ENCODE results near the gene RBKS.

The RBKS gene

GRCh38 chr2:27890146-27890923 is at the start of gene RBKS, which contains the start of gene BABAM2:
RBKS (minus strand) TSS chr2:27890387; CDS start chr2:27890345, 42 bp downstream.
BABAM2 (plus strand) TSS chr2:27890729; CDS start chr2:27894557, 3,828 bp downstream.
- peak; percentile 92 for DNase-seq

DNA sequence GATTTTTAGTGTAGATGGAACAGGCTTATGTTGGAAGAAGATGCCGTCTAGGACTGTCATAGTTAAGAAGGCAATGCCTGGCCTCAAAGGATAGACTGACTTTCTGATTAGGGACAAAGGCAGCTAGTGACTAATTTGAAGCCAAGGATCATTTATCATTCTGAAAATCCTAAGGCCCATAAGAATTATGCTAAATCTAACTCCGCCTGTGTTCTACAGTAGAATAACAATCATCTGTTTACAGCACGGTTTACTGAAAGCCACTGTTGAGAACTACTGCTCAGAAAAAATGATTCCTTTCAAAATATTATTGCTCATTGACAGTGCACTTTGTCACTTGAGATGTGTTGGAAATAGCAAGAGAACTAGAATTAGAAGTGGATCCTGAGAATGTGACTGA is 44.8 kb upstream of the RBKS start:
- DNase-seq: no peak

- DNase-seq: no peak
Observed at GRCh38 chr2:27932396-27932795, 42.2 kb upstream of the RBKS start.

DNA sequence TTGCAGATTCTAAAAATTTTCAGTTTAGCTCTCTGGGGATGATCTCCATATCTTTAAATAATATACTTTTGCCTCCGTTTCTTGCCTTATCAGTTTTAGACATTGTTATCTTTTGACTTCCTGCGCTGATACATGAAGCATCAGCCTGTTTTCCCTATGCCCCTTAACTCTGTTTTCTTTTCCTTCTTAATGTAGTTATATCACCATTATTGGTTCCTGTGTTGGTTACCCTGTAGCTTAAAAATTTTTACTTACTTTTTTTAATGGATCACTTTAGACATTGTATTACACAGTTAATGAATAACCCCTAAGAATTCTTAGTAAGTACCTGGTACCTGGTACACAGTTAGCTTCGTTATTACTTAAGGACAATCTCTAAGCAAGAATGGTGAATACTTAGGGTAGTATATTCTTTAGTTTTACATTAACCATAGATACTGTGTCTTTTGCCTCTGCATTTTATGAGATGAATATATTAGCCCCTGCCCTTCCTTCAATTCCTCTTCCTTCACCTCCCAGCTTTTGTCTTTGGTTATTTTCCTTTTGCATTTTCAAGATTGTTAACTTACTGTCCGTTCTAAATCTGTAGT is 41.3 kb upstream of the RBKS start:
- no peak for DNase-seq

DNA sequence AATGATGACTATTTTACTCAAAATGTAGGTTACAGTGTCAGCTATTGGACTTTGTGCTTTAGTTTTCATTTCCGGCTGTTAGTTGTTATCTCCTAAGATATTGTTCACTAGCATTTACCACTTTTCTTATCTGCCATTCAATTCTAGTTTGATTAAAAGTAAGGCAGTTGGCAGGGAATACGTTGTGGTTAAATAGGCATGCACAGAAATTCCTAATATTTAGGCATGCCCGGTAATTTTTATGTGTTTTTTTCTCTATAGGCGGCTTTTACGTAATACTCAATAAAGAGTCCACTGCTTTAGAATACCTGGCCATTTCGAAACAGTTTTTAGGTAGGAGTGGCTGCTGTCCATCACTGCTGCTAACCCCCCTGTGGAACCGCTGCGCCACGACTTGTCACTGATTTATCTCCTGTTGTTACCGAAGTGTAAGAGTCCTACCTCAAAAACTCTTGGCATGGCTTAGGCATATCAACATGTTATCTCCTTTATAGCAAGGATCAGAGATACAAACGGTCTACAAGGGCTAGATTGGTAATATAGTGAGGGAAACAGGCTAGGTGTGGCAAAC is 39.8 kb upstream of the RBKS start:
- no peak for DNase-seq

- no peak for DNase-seq
Observed at GRCh38 chr2:27925766-27926472, 35.7 kb upstream of the RBKS start.

GRCh38 chr2:27922842-27923241 is 32.7 kb upstream of the RBKS start:
- no peak for DNase-seq

GRCh38 chr2:27921880-27922547 is 31.8 kb upstream of the RBKS start:
- no peak for DNase-seq

DNA sequence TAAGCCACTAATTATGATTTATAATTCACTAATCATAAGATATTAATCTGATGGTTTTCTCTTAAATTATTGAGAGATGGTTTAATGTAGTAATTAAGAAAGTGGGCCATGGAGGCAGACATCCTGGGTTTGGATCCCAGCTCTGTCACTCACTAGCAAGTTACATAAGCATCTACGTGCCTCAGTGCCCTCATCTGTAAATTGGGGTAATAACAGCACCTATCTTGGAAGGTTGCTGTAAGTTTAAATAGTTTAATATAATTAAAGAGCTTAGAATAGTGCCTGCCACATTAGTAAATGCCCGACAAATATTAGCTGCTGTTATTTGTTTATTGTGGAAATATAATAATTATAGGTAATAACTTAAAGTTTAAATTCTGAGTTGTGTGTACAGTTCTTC is 31.2 kb upstream of the RBKS start:
- DNase-seq: no peak

DNA sequence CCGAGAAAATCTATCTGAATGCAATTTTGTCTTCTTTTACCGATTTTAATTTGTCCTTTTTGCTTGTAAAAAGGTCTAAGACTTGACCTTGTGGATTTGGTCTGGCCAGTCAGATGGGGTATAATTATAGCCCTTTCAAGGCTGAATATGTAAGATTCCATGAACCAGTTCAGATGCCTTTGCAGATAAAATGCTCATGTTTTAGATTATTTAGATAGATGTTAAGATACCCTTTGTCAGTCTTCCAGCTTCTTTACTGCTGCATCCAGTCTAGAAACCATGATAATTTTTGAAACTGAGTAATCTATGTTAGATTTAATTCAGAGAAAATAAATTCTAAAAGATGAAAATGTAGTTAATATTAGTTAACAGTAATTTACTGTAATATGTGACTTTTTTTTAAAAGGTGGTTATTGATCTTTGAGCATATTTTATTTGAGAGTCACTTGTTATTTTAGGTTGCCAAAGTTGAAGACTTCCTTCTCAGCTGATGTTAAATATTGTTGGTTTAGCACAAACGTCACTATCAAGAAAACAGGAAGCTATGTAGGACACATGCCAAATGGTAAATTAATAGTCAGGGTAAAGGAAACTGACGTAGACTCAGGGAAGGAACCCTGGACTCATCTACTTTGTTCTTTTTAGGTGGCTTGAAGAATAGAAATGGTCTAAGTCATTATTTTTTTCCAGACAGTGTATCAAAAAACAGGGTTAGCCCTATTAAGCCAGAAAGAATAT is 30.1 kb upstream of the RBKS start:
- no peak for DNase-seq

DNA sequence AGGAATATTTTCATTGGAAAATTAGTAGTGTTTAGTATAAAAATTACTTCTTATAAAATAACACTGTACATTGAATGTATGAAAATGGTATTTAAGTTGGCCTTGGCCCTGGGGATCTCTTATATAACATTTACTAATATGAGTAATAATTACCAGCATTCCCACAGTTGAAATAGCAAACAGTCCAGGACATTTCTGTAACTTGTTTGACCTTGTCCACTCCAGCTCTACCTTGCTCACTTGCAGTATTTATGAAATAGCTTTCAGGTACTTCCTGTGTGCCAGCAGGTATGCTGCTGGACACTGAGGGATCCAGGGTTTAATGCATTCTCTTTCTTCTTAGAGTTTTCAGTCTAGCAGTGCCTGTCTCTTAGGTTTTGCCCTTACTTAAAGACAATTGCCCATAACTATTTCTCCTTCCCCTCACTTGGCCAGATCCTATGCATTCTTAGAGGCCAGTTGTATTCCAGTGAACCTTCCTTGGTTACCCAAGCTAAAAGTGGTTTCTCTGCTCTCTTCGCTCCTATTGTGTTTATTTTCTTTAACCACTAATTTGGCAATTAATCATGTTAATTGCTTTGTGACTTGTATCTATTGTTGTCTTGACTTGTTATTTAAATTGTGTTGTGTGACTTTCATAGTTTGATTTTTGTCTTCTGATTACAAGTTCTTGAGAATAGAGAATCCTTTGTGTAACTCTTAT is 26.3 kb upstream of the RBKS start:
- no peak for DNase-seq

- no peak for DNase-seq
Observed at GRCh38 chr2:27915874-27916273, 25.7 kb upstream of the RBKS start.

GRCh38 chr2:27915191-27915590 is 25.0 kb upstream of the RBKS start:
- no peak for DNase-seq

DNA sequence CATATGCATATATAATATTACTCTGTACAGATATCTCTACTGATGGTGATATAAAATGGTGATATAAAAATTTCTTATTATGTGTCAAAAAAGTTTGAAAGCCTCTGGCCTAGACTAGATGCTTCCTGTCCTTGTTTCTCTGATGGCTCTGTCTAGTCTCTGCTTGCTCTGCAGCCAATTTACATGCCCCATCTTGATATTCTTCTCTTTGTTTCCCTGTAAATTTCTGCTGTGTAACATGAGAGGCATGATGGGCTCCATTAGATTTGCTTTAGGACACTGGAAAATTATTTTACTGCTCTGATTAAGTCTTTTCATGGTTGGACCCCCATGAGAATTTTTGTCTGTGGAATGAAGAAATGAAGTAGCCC is 24.6 kb upstream of the RBKS start:
- no peak for DNase-seq

- no peak for DNase-seq
Observed at GRCh38 chr2:27914041-27914804, 24.0 kb upstream of the RBKS start.

GRCh38 chr2:27912512-27912911 is 22.3 kb upstream of the RBKS start:
- no peak for DNase-seq

GRCh38 chr2:27911458-27912210 is 21.4 kb upstream of the RBKS start:
- DNase-seq: no peak

- no peak for DNase-seq
Observed at GRCh38 chr2:27909901-27910300, 19.7 kb upstream of the RBKS start.

GRCh38 chr2:27907547-27907946 is 17.4 kb upstream of the RBKS start:
- no peak for DNase-seq

- no peak for DNase-seq
Observed at GRCh38 chr2:27906074-27906473, 15.9 kb upstream of the RBKS start.

DNA sequence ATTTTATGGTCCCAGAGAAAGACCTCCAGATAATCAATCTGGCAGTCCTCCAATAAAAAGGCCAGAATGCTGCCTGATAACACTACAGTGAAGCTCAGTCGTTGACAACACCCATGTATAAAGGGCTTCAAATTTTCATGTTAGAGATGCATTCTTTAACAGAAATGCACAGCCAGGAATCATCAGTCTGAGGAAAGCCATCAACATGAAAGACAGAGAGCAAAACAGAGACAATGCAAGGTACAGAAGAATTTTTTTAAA is 14.1 kb upstream of the RBKS start:
- no peak for DNase-seq

Data from activated CD4-positive, CD25-positive, alpha-beta regulatory T cell treated with anti-CD3 and anti-CD28 coated beads, Interleukin-2, amount 50 U/mL, for 72 hours (primary cell).